ENCODE data around the gene ARID5A.
A peak's percentile ranks its signal among the peaks of the same experiment; 100 is the strongest.

ARID5A gene

GRCh38 chr2:96526615-96527285 is 9.8 kb upstream of the ARID5A start:
- no peak for DNase-seq (ENCODE audit: low read depth)

DNA sequence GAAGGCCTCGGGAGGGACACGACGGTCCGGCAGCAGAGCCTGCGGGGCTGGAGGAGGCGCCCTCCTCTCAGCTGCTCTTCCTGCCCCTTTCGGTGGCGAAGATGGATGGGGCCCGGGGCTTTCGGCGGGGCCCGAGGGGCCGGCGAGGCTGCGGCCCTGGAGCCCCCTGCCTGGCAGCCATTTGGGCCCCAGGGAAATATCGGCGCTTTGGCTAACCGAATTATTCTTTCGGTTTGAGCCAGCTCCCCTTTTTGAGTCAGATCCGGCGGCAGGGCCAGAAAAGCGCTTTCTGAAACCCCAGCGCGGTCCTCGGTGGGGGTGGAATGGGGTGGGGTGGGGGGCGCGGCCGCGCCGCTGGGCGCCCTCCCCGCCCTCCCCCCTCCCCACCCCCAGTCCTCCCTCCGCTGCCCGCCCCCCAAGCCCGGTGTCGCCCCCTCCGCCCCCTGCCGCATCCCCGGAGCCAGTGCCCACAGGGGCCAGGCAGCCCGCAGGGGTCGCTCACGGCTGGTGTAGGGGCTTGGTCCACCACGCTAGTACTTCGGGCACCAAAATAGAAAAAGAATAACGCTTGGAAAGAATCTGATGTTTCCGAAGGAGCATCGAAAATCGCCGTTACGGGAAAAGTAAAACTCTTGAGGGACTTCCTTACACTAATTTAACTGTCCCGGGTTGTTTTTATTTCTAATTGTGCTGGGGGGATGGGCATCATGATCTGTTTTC is 9.1 kb upstream of the ARID5A start:
- DNase-seq (ENCODE audit: low read depth): peak; percentile 72

DNA sequence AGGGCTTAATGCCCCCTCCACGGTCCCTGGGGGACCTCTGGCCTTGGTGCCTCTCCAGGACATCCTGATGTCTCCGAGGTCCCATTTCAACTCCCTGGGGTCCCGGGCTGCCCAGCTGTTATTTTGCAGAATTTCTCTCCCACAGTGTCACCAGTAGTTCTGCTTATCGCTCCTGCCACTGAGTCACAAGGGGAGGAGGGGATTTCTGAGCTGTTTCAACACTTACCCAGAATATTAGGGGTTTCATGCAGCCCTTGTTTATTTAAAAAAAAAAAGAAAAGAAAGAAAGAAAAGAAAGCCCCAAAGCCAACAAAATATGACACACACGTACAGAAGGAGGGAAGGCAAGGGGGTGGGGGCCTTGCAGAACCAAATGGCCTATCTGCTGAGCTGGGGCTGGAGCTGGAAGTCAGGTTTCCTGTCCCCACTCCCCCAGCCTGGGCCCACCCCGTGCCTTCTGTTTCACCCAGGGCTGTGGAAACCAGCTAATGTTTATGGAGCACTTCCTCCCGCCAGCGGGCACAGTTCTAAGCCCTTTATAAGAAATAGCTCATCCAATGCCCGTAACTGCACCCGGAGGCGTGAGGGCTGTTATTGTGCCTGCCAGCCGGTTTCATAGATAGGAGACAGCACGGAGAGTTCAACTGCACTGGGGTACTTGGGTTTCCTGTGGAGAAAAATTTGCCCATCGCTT is 8.4 kb upstream of the ARID5A start:
- peak; percentile 68 for DNase-seq (ENCODE audit: low read depth)

DNA sequence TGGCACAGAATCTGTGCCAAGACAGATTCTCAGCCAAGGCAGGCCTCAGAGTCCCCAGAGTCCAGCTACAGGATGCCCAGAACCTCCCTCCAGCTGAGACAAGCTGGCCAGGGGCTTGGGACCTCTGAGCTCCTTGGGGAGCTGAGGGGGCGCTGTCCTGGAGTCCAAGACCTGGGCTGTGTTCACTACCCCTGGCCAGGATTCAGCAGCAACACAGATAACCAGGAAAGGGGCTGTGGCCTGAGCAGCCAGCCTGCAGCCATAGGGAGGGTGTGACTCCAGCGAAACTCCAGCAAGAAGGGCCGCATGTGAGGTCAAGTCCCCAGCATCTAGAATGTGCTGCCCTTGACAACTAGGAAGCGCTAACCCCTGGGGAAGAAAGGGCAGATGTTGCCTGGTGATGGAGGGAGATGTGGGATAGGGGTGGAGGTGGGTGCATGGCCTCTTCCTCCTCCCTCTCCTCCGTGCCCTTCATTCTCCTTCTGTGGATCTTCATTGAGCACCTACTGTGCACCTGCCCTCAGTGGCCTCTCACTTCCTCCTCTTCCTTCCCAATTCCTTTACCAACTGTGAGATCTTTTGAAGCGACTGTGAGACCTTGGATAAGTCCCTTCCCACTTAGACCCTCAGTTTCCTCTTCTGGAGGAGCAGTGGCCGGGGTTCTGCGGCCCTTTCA is 7.7 kb upstream of the ARID5A start:
- no peak for DNase-seq (ENCODE audit: low read depth)

- no peak for DNase-seq (ENCODE audit: low read depth)
Observed at GRCh38 chr2:96529376-96530143, 7.0 kb upstream of the ARID5A start.

DNA sequence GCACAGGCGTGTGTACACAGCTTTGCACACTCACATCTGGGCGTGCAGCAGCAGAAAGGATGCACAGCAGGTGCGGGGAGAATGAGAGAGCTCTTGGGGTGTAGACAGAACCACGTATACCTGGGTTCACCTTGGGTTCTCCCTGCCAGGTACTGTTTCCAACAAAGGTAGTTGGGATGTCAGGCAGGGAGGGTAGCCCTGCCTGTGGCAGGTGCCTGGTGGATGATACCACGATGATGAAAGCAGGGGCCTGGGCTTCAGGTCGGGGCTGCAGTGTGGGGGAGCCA is 6.5 kb upstream of the ARID5A start:
- no peak for DNase-seq (ENCODE audit: low read depth)

GRCh38 chr2:96530474-96531357 is 5.8 kb upstream of the ARID5A start:
- no peak for DNase-seq (ENCODE audit: low read depth)

GRCh38 chr2:96531366-96531765 is 5.2 kb upstream of the ARID5A start:
- DNase-seq (ENCODE audit: low read depth): no peak

GRCh38 chr2:96531872-96532505 is 4.6 kb upstream of the ARID5A start:
- peak; percentile 77 for DNase-seq (ENCODE audit: low read depth)

- no peak for DNase-seq (ENCODE audit: low read depth)
Observed at GRCh38 chr2:96532641-96533291, 3.8 kb upstream of the ARID5A start.

DNA sequence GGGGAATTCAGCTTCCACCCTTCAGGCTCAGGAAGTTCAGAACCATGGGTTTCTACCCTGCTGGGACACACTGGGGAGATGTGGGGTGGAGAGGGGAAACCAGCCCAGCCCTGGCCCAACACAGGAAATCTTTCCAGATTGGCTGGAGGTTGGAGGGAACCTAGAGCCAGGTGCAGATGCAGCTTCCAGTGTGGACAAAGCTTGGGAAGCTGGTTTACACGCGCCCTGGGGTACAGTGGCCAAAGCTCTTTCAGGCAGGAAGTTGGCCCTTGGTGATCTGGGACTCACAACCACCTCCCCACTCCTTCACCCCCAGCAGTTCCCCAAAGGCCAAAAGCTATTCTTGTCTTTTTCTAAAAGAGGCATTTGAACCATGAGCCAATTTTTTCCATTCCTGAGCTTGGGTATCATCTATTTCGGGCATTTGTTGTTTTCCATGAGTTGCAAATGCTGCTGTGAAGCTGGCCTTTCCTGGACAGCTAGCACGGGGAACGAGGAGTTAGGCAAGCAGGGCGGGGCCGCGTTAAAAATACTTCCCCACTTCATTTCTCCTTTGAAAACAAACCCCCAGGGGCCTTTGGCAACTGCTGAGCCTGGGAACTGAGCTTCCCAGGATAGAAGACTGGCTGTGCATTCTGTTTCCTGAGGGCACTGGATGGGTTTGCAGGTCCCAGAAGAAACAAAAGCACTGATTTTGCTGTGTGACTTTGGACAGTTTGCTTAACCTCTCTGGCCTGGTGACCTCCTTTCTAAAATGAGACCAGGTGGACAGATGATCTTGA is 3.1 kb upstream of the ARID5A start:
- no peak for DNase-seq (ENCODE audit: low read depth)

DNA sequence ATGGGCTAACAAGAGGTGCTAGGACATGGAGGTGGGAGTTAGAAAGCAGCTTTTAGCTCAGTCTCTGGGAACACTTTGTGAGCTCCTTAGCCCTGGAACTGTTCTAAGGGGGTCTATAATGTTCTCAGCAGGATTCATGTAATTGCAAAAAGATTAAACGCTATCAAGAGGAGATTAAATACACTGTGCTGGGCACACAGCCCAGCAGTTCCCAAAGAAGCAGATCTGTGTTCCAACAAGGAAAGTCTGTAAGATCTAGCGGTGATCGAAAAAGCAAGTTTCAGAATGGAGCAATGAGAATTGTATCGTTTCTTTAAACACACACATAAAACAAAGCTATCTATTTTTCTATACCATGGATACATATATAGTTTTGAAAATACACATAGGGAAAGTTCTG is 2.4 kb upstream of the ARID5A start:
- DNase-seq (ENCODE audit: low read depth): no peak

- DNase-seq (ENCODE audit: low read depth): no peak
Observed at GRCh38 chr2:96534701-96535181, 1.8 kb upstream of the ARID5A start.

GRCh38 chr2:96535331-96535730 is 1.2 kb upstream of the ARID5A start:
- DNase-seq (ENCODE audit: low read depth): no peak

DNA sequence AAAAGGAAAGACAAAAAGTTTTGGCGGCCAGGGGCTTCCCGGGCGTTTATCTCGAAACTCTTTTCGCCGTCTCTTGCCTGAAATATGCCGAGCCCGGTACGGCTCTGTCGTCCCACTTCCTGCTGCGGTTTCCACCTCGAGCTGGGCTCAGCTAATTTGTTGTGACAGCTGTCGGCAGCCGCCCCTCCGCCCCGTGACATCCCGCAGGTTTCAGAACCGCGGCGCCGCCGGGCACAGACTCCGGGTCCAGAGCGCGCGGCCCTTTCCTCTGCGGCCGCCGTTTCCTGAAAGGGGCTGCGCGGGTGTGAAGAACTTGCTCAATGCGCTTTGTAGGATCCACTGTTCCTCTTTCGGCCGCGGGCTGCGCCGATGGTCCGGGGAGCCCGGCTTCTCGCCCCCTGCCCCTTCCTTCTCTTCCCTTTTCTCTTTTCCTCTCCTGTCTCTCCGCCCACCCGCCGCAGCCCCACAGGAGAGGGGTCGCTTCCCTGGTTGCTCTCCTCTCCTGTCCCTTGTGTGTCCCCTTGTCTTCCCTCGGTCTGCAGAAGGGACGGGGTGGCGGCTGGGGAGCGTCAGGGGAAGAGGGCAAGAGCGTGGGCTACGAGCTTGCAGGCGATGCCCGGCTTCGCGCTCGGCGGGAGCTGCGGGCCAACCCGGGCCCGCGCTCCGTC is 648 bp downstream of the ARID5A start:
- DNase-seq (ENCODE audit: low read depth): peak; percentile 79

DNA sequence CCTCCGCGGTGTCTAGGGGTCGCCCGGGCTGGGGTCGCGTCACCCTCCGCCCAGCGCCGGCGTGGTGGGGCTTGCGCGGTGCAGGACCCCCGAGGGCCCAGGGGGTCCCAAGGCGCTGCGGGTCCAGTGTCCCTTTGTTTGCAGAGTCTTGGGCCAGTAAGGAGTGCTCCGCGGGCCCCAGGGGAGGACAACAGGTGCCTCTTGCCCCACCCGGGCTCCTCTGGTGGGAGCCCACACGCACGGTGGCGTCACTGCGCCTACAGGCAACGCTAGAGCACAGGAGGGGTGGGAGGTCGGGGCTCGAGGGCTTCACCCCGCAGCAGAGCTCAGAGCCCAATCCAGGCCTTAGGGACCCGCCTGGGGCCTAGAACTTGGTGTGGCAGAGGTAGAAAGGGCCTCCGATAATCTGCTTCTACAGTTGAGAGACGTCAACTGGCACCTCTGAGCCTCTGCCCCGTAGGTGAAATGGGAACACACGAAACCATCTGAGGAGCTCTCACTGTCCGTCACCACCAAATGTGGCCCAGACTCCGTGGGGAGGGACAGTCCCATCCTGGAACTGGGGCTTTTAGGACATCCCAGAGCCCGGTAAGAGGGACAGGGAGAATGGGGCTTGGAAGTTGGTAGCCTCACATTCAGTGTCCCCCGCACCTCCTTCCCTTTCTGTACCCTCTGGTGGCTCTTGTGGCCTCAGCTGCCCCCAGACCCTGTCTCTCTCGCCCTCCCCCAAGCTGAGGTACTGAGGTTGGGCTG is 1.4 kb downstream of the ARID5A start:
- no peak for DNase-seq (ENCODE audit: low read depth)

- DNase-seq (ENCODE audit: low read depth): peak; percentile 84
Observed at GRCh38 chr2:96538487-96539214, 2.1 kb downstream of the ARID5A start.

Data from activated T-cell treated with anti-CD3 and anti-CD28 coated beads for 48 hours (primary cell).